ENCODE measurements around the gene SPECC1.

DNA sequence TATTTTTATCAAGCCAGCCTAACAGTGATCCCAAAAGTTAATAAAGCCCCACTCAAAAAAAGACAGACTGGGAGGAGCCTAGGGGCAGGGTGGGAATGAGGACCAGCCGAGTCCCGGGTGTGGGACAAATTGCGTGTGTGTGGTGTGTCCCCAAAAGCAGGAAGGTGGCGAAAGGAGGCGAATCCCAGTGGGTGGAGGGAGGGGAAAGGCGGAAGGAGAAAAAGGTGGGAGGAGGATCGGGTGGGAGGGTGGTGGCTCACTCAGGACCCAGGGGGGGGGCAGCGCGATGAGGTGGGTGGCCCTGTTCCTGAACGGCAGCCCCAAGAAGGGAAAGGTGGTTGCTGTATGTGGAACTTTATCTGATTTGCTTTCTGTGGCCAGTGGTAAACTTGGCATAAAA, 102.4 kb downstream of the SPECC1 start:
- TF ChIP-seq, protein P1, sequence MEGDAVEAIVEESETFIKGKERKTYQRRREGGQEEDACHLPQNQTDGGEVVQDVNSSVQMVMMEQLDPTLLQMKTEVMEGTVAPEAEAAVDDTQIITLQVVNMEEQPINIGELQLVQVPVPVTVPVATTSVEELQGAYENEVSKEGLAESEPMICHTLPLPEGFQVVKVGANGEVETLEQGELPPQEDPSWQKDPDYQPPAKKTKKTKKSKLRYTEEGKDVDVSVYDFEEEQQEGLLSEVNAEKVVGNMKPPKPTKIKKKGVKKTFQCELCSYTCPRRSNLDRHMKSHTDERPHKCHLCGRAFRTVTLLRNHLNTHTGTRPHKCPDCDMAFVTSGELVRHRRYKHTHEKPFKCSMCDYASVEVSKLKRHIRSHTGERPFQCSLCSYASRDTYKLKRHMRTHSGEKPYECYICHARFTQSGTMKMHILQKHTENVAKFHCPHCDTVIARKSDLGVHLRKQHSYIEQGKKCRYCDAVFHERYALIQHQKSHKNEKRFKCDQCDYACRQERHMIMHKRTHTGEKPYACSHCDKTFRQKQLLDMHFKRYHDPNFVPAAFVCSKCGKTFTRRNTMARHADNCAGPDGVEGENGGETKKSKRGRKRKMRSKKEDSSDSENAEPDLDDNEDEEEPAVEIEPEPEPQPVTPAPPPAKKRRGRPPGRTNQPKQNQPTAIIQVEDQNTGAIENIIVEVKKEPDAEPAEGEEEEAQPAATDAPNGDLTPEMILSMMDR (IDR thresholded peaks at IDR 0.05; ENCODE audit: extremely low read depth in 1 of 2, insufficient read depth in 1 of 2, low read depth in 1 of 2, low read length in 2 of 2), result no peak
- no peak for TF ChIP-seq POLR2A (IDR thresholded peaks at IDR 0.05; ENCODE audit: low read depth, low read length)
